Right atrium auricular region (tissue), 2 donors: ENCODE data around the gene GRHL3. TPM values are rescaled to one million over a fixed set of nuclear protein-coding genes. Genes with fewer than 3 reads are reported as not detected.

Experiments used
- DNase-seq: peaks from one replicate; pipeline ENCODE4 v3.0.0-alpha.2; 2019; ENCODE audit warnings: low spot score
- H3K27ac ChIP-seq, 2 donors: fragments of 200-600 bp; sonication (generic); 1 replicate in 1 of 2; 2 replicates in 1 of 2; pipeline ENCODE4 v1.5.1; 2016 to 2019
- H3K27me3 ChIP-seq, 2 donors: fragments of 200-600 bp; sonication (generic); one replicate each; pipeline versions ENCODE4 v1.5.1 to v1.6.0; 2017 to 2019
- H3K36me3 ChIP-seq: fragments of 200-600 bp; sonication (generic); one replicate; pipeline ENCODE4 v1.5.1; 2016
- H3K4me1 ChIP-seq, 2 donors: fragments of 200-600 bp; sonication (generic); one replicate each; pipeline versions ENCODE4 v1.5.1 to v1.6.0; 2017 to 2019
- H3K4me3 ChIP-seq, 2 donors: fragments of 200-600 bp; sonication (generic); 1 replicate in 1 of 2; 2 replicates in 1 of 2; pipeline ENCODE4 v1.5.1; 2017 to 2019; ENCODE audit warnings: mild to moderate bottlenecking in 1 of 2, moderate library complexity in 1 of 2
- H3K9me3 ChIP-seq, 2 donors: fragments of 200-600 bp; sonication (generic); one replicate each; pipeline ENCODE4 v1.5.1; 2019
- CTCF ChIP-seq, 2 donors: fragments of 200-600 bp; sonication (generic); IDR thresholded peaks; one replicate each; pipeline ENCODE4 v1.5.1; 2019; ENCODE audit warnings: antibody characterized with exemption in 2 of 2
- total RNA-seq, 2 donors: library from RNA; depleted of rRNA; stranded (reverse); fragments of >200 nt; gene quantifications; one replicate each; pipeline ENCODE4 v1.1.0, GENCODE V29; 2016

The GRHL3 gene
- total RNA-seq, 2 donors from 2014 or later = 0.24 TPM; not detected in 1

- Histone ChIP-seq H3K9me3 (no peaks in the 10 kb centered on the region), H3K27ac (no peak overlapping the region), H3K4me3 (no peak overlapping the region), H3K4me1 (no peaks in the 10 kb centered on the region), H3K36me3 (no peaks in the 10 kb centered on the region), H3K27me3 (no peaks in the 10 kb centered on the region)
- no peak for DNase-seq
- no peak for TF ChIP-seq CTCF (IDR thresholded peaks at IDR 0.05)
Observed at GRCh38 chr1:24331961-24332673, 13.0 kb downstream of the GRHL3 start.

GRCh38 chr1:24336075-24336474 lies 16.9 kb downstream of the GRHL3 start:
- Histone ChIP-seq H3K4me1 (no peaks in the 10 kb centered on the region), H3K9me3 (no peaks in the 10 kb centered on the region), H3K27ac (no peak overlapping the region), H3K4me3 (no peak overlapping the region), H3K27me3 (no peaks in the 10 kb centered on the region), H3K36me3 (no peaks in the 10 kb centered on the region)
- DNase-seq = no peak
- TF ChIP-seq CTCF (IDR thresholded peaks at IDR 0.05) = no peak

- no peaks in the 10 kb centered on the region for H3K27me3 ChIP-seq
- H3K4me3 ChIP-seq = no peak overlapping the region
- H3K9me3 ChIP-seq = no peaks in the 10 kb centered on the region
- TF ChIP-seq CTCF (IDR thresholded peaks at IDR 0.05) = no peak
- H3K36me3 ChIP-seq = no peaks in the 10 kb centered on the region
- no peaks in the 10 kb centered on the region for H3K4me1 ChIP-seq
- H3K27ac ChIP-seq = no peak overlapping the region
- DNase-seq = no peak
Observed at GRCh38 chr1:24337455-24337854, 18.3 kb downstream of the GRHL3 start.

GRCh38 chr1:24338447-24338846 lies 19.3 kb downstream of the GRHL3 start:
- DNase-seq = no peak
- no peaks in the 10 kb centered on the region for H3K4me1 ChIP-seq
- H3K27me3 ChIP-seq = no peaks in the 10 kb centered on the region
- H3K4me3 ChIP-seq = no peak overlapping the region
- TF ChIP-seq CTCF (IDR thresholded peaks at IDR 0.05) = no peak
- no peaks in the 10 kb centered on the region for H3K36me3 ChIP-seq
- no peak overlapping the region for H3K27ac ChIP-seq
- no peaks in the 10 kb centered on the region for H3K9me3 ChIP-seq

GRCh38 chr1:24339996-24340395 lies 20.8 kb downstream of the GRHL3 start:
- Histone ChIP-seq H3K9me3 (no peaks in the 10 kb centered on the region), H3K4me1 (no peaks in the 10 kb centered on the region), H3K27me3 (no peaks in the 10 kb centered on the region), H3K27ac (no peak overlapping the region), H3K36me3 (no peaks in the 10 kb centered on the region), H3K4me3 (no peak overlapping the region)
- TF ChIP-seq CTCF (IDR thresholded peaks at IDR 0.05) = no peak
- no peak for DNase-seq

GRCh38 chr1:24340770-24341169 lies 21.6 kb downstream of the GRHL3 start:
- Histone ChIP-seq H3K4me1 (no peaks in the 10 kb centered on the region), H3K36me3 (no peaks in the 10 kb centered on the region), H3K27ac (no peak overlapping the region), H3K27me3 (no peaks in the 10 kb centered on the region), H3K9me3 (no peaks in the 10 kb centered on the region), H3K4me3 (no peak overlapping the region)
- no peak for TF ChIP-seq CTCF (IDR thresholded peaks at IDR 0.05)
- no peak for DNase-seq
